Fibroblast of mammary gland (primary cell): Measurements from ENCODE around the gene FAM228A.
"Not testable (repeated sequence)": the region's sequence is repeated elsewhere in the genome, so short reads cannot be mapped to it uniquely, and the experiment has no call there.

Experiments used
- DNase-seq: peaks from one replicate; pipeline ENCODE4 v3.0.0-alpha.2; 2010; ENCODE audit warnings: low read depth
- H3K4me3 ChIP-seq: 2 replicates; pipeline ENCODE4 v1.5.1; 2011; ENCODE audit warnings: low read depth, mild to moderate bottlenecking, low read length, moderate library complexity; ENCODE audit not compliant: control insufficient read depth
- TF ChIP-seq, protein P1 (sequence below): conservative IDR thresholded peaks from 2 replicates; pipeline ENCODE4 v1.5.1; 2011; ENCODE audit warnings: low read depth, low read length, inconsistent platforms; ENCODE audit not compliant: control insufficient read depth, insufficient read depth

Gene FAM228A

DNA sequence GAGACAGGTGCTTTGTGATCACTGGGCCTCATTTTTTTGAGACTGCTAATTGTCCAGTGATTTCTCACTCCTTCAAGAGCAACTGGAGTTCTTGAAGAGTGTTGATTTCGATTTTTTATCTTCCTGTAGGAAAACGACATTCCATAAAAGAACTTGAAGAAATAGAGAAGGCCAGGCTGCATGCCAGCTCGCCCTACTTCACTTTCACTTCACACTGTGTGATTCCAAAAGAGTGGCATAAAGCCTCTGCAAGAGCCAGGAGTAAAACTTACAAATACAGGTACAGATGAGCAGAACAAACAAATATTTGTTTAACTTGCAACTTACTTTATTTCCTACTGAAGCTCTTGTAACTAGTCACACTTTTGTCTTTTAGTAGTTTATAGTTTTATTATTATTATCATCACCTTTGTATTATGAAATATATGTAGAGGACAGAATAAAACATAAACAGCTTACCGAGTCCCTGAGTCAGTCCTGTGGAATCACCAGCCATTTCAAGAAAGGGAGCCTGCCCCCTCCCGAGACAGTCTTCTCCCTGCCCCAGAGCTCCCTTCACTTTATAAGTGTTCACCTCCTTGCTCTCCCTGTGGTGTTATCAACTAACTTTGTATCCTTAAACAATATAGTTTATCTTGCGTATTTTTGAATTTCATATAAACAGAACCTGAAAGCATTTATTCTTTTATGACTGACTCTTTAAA lies 8.7 kb downstream of the FAM228A start:
- H3K4me3 ChIP-seq = no peak overlapping the region
- DNase-seq = no peak
- TF ChIP-seq, protein P1, sequence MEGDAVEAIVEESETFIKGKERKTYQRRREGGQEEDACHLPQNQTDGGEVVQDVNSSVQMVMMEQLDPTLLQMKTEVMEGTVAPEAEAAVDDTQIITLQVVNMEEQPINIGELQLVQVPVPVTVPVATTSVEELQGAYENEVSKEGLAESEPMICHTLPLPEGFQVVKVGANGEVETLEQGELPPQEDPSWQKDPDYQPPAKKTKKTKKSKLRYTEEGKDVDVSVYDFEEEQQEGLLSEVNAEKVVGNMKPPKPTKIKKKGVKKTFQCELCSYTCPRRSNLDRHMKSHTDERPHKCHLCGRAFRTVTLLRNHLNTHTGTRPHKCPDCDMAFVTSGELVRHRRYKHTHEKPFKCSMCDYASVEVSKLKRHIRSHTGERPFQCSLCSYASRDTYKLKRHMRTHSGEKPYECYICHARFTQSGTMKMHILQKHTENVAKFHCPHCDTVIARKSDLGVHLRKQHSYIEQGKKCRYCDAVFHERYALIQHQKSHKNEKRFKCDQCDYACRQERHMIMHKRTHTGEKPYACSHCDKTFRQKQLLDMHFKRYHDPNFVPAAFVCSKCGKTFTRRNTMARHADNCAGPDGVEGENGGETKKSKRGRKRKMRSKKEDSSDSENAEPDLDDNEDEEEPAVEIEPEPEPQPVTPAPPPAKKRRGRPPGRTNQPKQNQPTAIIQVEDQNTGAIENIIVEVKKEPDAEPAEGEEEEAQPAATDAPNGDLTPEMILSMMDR = no peak

GRCh38 chr2:24189551-24189950 lies 14.7 kb downstream of the FAM228A start:
- no peak for DNase-seq
- H3K4me3 ChIP-seq = no peak overlapping the region
- TF ChIP-seq, protein P1 = no peak

DNA sequence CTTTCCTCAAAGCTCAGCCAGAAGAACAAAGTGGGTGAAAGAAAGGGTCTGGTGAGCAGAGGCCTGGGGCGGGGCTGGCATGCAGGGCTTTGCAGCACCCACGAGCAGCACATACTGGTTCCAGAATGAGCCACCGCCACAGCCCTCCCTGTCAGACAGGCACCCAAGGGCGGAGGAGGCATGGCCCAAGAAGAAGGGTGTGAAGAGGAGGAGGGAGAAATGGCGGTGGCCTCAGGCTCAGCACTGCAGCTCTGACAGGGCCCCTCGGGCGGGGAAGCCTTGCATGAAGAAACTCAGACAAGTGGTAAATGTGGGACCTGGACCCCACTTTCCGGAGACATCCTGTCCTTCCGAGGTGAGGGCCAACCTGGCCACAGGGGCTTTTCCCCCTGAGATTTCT lies 15.7 kb downstream of the FAM228A start:
- no peak for DNase-seq
- H3K4me3 ChIP-seq = no peak overlapping the region
- TF ChIP-seq, protein P1 = no peak

DNA sequence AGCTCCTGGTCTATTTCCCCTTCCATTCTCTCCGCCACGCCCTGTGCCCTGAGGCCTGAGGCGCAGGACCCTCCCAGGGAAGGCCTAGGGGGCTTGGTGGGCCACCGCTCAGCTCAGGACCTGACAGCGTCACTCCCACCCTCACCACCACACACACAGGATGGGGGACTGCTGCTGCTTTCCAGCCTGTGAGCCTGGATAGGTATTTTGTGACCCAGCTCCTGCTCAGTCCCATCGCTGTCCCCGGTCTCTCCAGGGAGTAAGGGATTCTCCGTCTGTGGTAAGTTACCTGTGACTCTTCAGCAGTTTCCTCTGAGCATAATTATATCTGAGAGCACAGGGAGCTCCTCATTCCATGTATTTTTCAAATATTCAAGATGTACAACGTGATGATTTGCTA lies 16.3 kb downstream of the FAM228A start:
- TF ChIP-seq, protein P1 = no peak
- no peak overlapping the region for H3K4me3 ChIP-seq
- DNase-seq = no peak

- TF ChIP-seq, protein P1 = no peak
- H3K4me3 ChIP-seq = no peak overlapping the region
- DNase-seq = no peak
Observed at GRCh38 chr2:24191848-24192247, 17.0 kb downstream of the FAM228A start.

- not testable (repeated sequence) for H3K4me3 ChIP-seq, DNase-seq
Observed at GRCh38 chr2:24197213-24197612, 22.4 kb downstream of the FAM228A start.

DNA sequence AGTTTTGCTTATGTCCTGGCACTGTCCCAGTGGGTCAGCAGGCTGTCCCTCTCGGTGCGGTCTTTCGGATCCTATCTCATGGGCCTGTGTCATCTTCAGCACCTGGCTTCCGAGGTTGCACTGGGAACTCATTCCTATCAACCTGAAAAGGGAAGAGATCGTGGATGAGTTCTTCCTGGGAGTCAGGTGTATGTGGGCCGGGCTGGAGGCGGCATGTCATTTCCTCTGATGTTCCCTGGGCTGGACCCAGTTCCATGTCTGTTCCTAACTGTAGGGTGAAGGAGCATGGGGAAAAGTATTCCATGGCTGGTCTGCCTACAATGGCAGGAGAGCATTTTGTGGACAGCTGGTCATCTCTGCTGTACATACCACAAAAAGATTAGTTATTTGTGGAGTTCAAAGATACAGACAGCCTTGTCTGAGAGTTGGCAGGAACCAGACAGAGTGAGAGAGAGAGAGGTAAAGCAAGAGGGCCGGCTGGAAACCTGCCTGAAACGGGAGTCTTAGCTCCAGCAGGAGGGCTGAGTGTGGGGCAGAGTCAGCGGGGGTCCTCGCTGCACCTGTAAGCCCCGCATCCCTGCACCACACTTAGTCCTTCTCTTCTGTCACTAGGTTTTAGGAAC lies 25.2 kb downstream of the FAM228A start:
- H3K4me3 ChIP-seq = no peak overlapping the region
- DNase-seq = no peak
- TF ChIP-seq, protein P1 = no peak
